ENCODE measurements around the gene ZSCAN5B. TPM values are rescaled to one million over a fixed set of nuclear protein-coding genes. Genes with fewer than 3 reads are reported as not detected.
A peak's percentile ranks its signal among the peaks of the same experiment; 100 is the strongest.

ZSCAN5B gene
- polyA plus RNA-seq, 4 donors = 0.09 to 0.16 (median 0.12) TPM

GRCh38 chr19:56147307-56147706, 50.3 kb downstream of the ZSCAN5B start:
- DNase-seq (ENCODE audit: low read depth in 4 of 4, low spot score in 2 of 4) = no peak

GRCh38 chr19:56146904-56147303, 50.7 kb downstream of the ZSCAN5B start:
- DNase-seq (ENCODE audit: low read depth in 4 of 4, low spot score in 2 of 4) = no peak

GRCh38 chr19:56145698-56146097, 51.9 kb downstream of the ZSCAN5B start:
- no peak for DNase-seq (ENCODE audit: low read depth in 4 of 4, low spot score in 2 of 4)

- no peak for DNase-seq (ENCODE audit: low read depth in 4 of 4, low spot score in 2 of 4)
Measured at GRCh38 chr19:56144831-56145230, 52.8 kb downstream of the ZSCAN5B start.

- DNase-seq (ENCODE audit: low read depth in 4 of 4, low spot score in 2 of 4) = no peak
Measured at GRCh38 chr19:56144376-56144775, 53.2 kb downstream of the ZSCAN5B start.

- no peak for DNase-seq (ENCODE audit: low read depth in 4 of 4, low spot score in 2 of 4)
Measured at GRCh38 chr19:56142897-56143434, 54.6 kb downstream of the ZSCAN5B start.

GRCh38 chr19:56142087-56142787, 55.3 kb downstream of the ZSCAN5B start:
- DNase-seq (ENCODE audit: low read depth in 4 of 4, low spot score in 2 of 4) = no peak

- no peak for DNase-seq (ENCODE audit: low read depth in 4 of 4, low spot score in 2 of 4)
Measured at GRCh38 chr19:56141417-56141993, 56.1 kb downstream of the ZSCAN5B start.

- peak; percentile 99 for DNase-seq (ENCODE audit: low read depth in 4 of 4, low spot score in 2 of 4)
Measured at GRCh38 chr19:56140583-56141416, 56.8 kb downstream of the ZSCAN5B start, which contains the start of gene ZNF444. TSS of gene ZNF444 (plus strand) at chr19:56141287. CDS start at chr19:56146912, 5,625 bp downstream.

GRCh38 chr19:56139847-56140582, 57.6 kb downstream of the ZSCAN5B start:
- no peak for DNase-seq (ENCODE audit: low read depth in 4 of 4, low spot score in 2 of 4)

Other genes starting within 250 kb of the ZSCAN5B start
- gene NLRP8, start 250.0 kb downstream of the ZSCAN5B start, polyA plus RNA-seq (ENCODE audit: insufficient read length in 4 of 4) = under 1 TPM in 1 of 4 donors, not detected in 3; 0.03 TPM
- not detected for gene NLRP5, start 211.0 kb downstream of the ZSCAN5B start, polyA plus RNA-seq (ENCODE audit: insufficient read length in 4 of 4)
- gene ZNF787, start 76.5 kb downstream of the ZSCAN5B start, polyA plus RNA-seq (ENCODE audit: insufficient read length in 4 of 4) = 10 to 100 TPM; 10.6 to 30.4 (median 21.7) TPM
- gene ZNF444, start 56.5 kb downstream of the ZSCAN5B start, polyA plus RNA-seq (ENCODE audit: insufficient read length in 4 of 4) = 10 to 100 TPM; 20.4 to 53.2 (median 33.8) TPM
- not detected for gene GALP, start 21.8 kb downstream of the ZSCAN5B start, polyA plus RNA-seq (ENCODE audit: insufficient read length in 4 of 4)
- not detected for gene ZSCAN5C, start 4.5 kb upstream of the ZSCAN5B start, polyA plus RNA-seq (ENCODE audit: insufficient read length in 4 of 4)
- gene EDDM13, start 75.0 kb upstream of the ZSCAN5B start, polyA plus RNA-seq (ENCODE audit: insufficient read length in 4 of 4) = 1 to 10 TPM in 3 of 4 donors, under 1 TPM in 1; 0.92 to 5.4 (median 3.4) TPM
- 10 to 100 TPM; 10.7 to 20.0 (median 16.4) TPM for gene ZSCAN5A, start 117.1 kb upstream of the ZSCAN5B start, polyA plus RNA-seq (ENCODE audit: insufficient read length in 4 of 4)
- 10 to 100 TPM; 10.6 to 12.1 (median 11.6) TPM for gene ZNF582, start 195.8 kb upstream of the ZSCAN5B start, polyA plus RNA-seq (ENCODE audit: insufficient read length in 4 of 4)
- gene ZNF583, start 206.5 kb upstream of the ZSCAN5B start, polyA plus RNA-seq (ENCODE audit: insufficient read length in 4 of 4) = 10 to 100 TPM in 1 of 4 donors, 1 to 10 TPM in 3; 8.6 to 11.9 (median 9.6) TPM